ENCODE results near the gene RALGDS. TPM values are rescaled to one million over a fixed set of nuclear protein-coding genes. Genes with fewer than 3 reads are reported as not detected.

The RALGDS gene
- total RNA-seq, 4 donors from 2014 or later: 26.0 to 95.1 (median 38.9) TPM

Small RNA genes within 50 kb of the gene (small RNA-seq; reads per million reads assigned to genes)
- not detected for gene MIR6877

Other genes starting within 250 kb of the RALGDS start
- gene AK8, start 243.0 kb downstream of the RALGDS start, total RNA-seq: 1 to 10 TPM in 3 of 4 donors, under 1 TPM in 1; 0.68 to 1.3 (median 1.1) TPM
- 1 to 10 TPM; 3.0 to 4.2 (median 3.3) TPM for gene SPACA9, start 242.3 kb downstream of the RALGDS start, total RNA-seq
- 10 to 100 TPM; 43.4 to 63.1 (median 51.4) TPM for gene TSC1, start 176.6 kb downstream of the RALGDS start, total RNA-seq
- not detected for gene GFI1B, start 142.5 kb downstream of the RALGDS start, total RNA-seq
- gene GTF3C5, start 90.2 kb downstream of the RALGDS start, total RNA-seq: 10 to 100 TPM; 32.0 to 63.1 (median 41.1) TPM
- under 1 TPM in 1 of 4 donors, not detected in 3; 0.75 TPM for gene CEL, start 59.3 kb downstream of the RALGDS start, total RNA-seq
- 10 to 100 TPM; 10.6 to 32.3 (median 20.5) TPM for gene GBGT1, start 42.7 kb upstream of the RALGDS start, total RNA-seq
- not detected for gene OBP2B, start 88.0 kb upstream of the RALGDS start, total RNA-seq
- 1 to 10 TPM in 3 of 4 donors, under 1 TPM in 1; 0.85 to 3.2 (median 1.6) TPM for gene ABO, start 154.0 kb upstream of the RALGDS start, total RNA-seq
- 10 to 100 TPM in 2 of 4 donors, 1 to 10 TPM in 2; 7.6 to 27.5 (median 10.4) TPM for gene SURF6, start 214.9 kb upstream of the RALGDS start, total RNA-seq
- gene MED22, start 226.9 kb upstream of the RALGDS start, total RNA-seq: 10 to 100 TPM; 15.9 to 31.3 (median 20.3) TPM
- 1,000 to 10,000 TPM; 1,241 to 1,737 (median 1,633) TPM for gene RPL7A, start 227.0 kb upstream of the RALGDS start, total RNA-seq
- 10 to 100 TPM; 42.7 to 62.5 (median 59.4) TPM for gene SURF1, start 235.2 kb upstream of the RALGDS start, total RNA-seq
- 10 to 100 TPM in 2 of 4 donors, 1 to 10 TPM in 2; 6.6 to 20.1 (median 11.3) TPM for gene SURF2, start 235.3 kb upstream of the RALGDS start, total RNA-seq

Data from subcutaneous adipose tissue (tissue), 4 donors.